ENCODE results near the gene C13orf46. TPM values are rescaled to one million over a fixed set of nuclear protein-coding genes. Genes with fewer than 3 reads are reported as not detected.
A peak's percentile ranks its signal among the peaks of the same experiment; 100 is the strongest.

Gene C13orf46
- polyA plus RNA-seq, 1 donor, result 0.34 TPM

GRCh38 chr13:113951246-113951999 is 22.5 kb downstream of the C13orf46 start:
- no peak overlapping the region for H3K4me3 ChIP-seq (ENCODE audit: low read length)
- no peak overlapping the region for H3K27ac ChIP-seq (ENCODE audit: low read length)
- H3K9me3 ChIP-seq (ENCODE audit: control insufficient read depth, low read depth, low read length), result peaks cover 17% of the 10 kb centered on the region
- DNase-seq, result peak; percentile 72 to 76
- no peaks in the 10 kb centered on the region for H3K27me3 ChIP-seq (ENCODE audit: control insufficient read depth, insufficient read depth, low read length)
- peaks cover 7% of the 10 kb centered on the region for H3K4me1 ChIP-seq (ENCODE audit: control insufficient read depth, insufficient read depth, low read length)
- no peaks in the 10 kb centered on the region for H3K36me3 ChIP-seq (ENCODE audit: control insufficient read depth, insufficient read depth, low read length)
- WGBS (ENCODE audit: insufficient coverage, low lambda C conversion rate), result no CpG with 5 or more reads among the region's 42 CpGs

DNA sequence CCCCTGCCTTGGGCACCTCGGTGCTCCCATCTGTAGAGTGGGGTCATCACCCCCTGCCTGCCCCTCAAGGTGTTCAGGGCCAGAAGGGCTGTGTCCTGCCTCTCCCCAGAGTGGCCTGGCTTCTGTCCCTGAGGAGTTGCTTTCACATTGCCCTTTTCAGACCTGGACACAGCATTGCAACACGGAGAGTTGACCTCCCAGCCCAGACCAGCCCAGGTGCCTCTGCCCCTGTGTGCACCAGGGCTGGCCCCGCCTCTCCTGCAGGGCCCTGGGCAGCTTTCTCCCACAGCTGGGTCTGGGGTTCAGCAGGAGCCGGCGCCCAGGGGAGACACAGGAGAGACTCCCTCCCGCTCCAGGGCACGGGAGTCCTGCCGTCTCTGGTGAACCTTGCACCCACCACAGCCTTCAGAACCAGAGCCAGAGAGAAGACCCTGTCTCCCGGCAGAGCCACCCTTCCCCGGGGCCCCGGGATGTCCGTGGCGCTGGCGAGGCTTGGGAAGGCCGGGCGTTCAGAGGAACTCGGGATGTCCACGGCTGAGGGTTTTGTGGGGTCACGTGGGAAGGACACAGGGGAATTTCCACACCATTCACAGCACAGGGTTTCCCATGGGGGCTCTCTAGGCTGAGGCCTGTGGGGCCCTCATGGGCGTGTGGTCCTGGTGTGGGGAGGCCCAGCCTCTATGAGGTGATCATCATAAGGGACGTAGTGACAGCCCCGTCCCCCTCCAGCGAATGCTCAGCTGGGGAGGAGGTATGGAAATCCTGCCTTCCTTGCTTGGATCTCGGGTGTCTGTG is 23.2 kb downstream of the C13orf46 start:
- Histone ChIP-seq H3K36me3 (ENCODE audit: control insufficient read depth, insufficient read depth, low read length) (no peaks in the 10 kb centered on the region), H3K27ac (ENCODE audit: low read length) (no peak overlapping the region), H3K4me3 (ENCODE audit: low read length) (no peak overlapping the region), H3K9me3 (ENCODE audit: control insufficient read depth, low read depth, low read length) (peaks cover 13% of the 10 kb centered on the region), H3K27me3 (ENCODE audit: control insufficient read depth, insufficient read depth, low read length) (no peaks in the 10 kb centered on the region), H3K4me1 (ENCODE audit: control insufficient read depth, insufficient read depth, low read length) (peaks cover 7% of the 10 kb centered on the region)
- DNase-seq, result no peak
- no CpG with 5 or more reads among the region's 24 CpGs for WGBS (ENCODE audit: insufficient coverage, low lambda C conversion rate)

GRCh38 chr13:113949546-113949945 is 24.3 kb downstream of the C13orf46 start:
- DNase-seq, result no peak
- Histone ChIP-seq H3K9me3 (ENCODE audit: control insufficient read depth, low read depth, low read length) (peaks cover 2% of the 10 kb centered on the region), H3K27ac (ENCODE audit: low read length) (no peak overlapping the region), H3K4me3 (ENCODE audit: low read length) (no peak overlapping the region), H3K27me3 (ENCODE audit: control insufficient read depth, insufficient read depth, low read length) (no peaks in the 10 kb centered on the region), H3K4me1 (ENCODE audit: control insufficient read depth, insufficient read depth, low read length) (peaks cover 7% of the 10 kb centered on the region), H3K36me3 (ENCODE audit: control insufficient read depth, insufficient read depth, low read length) (no peaks in the 10 kb centered on the region)
- WGBS (ENCODE audit: insufficient coverage, low lambda C conversion rate), result no CpG with 5 or more reads among the region's 5 CpGs

DNA sequence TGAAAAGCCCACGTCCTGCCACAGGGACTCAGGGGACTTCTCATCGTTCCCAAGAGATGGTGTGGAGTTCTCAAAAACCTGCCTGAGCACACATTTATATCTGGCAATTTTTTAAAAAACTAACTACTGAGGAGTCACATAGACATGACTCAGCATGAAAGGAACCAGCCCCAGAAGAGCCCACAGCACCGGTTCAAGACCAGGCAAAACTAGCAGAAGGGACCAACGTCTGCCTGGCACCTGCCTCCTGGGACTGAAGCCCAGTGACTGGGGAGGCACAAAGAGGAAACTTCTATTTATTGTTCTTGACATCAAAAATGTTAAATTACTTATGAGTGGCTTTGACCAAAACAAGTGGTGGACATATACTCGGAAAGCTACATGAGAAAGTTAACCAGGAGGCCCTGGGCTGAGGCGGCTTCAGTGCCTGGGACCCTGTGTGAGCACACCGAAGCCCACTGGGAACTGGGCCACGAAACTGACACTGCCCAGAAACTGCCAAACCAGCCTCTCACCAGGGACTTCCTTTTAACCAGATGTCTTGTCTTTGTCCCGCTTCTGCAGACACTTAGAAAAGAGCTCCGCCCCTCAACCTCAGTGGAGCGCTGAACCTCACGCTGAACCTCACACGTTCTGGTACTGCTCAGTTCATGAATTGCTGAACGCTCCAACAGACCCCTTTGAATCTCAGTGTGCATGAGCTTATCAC is 25.7 kb downstream of the C13orf46 start:
- DNase-seq, result no peak
- WGBS (ENCODE audit: insufficient coverage, low lambda C conversion rate), result 93% methylated on average over 2 of the region's 14 CpGs
- H3K27ac ChIP-seq (ENCODE audit: low read length), result no peak overlapping the region
- no peaks in the 10 kb centered on the region for H3K9me3 ChIP-seq (ENCODE audit: control insufficient read depth, low read depth, low read length)
- H3K27me3 ChIP-seq (ENCODE audit: control insufficient read depth, insufficient read depth, low read length), result no peaks in the 10 kb centered on the region
- H3K4me3 ChIP-seq (ENCODE audit: low read length), result no peak overlapping the region
- no peaks in the 10 kb centered on the region for H3K36me3 ChIP-seq (ENCODE audit: control insufficient read depth, insufficient read depth, low read length)
- H3K4me1 ChIP-seq (ENCODE audit: control insufficient read depth, insufficient read depth, low read length), result peaks cover 7% of the 10 kb centered on the region

DNA sequence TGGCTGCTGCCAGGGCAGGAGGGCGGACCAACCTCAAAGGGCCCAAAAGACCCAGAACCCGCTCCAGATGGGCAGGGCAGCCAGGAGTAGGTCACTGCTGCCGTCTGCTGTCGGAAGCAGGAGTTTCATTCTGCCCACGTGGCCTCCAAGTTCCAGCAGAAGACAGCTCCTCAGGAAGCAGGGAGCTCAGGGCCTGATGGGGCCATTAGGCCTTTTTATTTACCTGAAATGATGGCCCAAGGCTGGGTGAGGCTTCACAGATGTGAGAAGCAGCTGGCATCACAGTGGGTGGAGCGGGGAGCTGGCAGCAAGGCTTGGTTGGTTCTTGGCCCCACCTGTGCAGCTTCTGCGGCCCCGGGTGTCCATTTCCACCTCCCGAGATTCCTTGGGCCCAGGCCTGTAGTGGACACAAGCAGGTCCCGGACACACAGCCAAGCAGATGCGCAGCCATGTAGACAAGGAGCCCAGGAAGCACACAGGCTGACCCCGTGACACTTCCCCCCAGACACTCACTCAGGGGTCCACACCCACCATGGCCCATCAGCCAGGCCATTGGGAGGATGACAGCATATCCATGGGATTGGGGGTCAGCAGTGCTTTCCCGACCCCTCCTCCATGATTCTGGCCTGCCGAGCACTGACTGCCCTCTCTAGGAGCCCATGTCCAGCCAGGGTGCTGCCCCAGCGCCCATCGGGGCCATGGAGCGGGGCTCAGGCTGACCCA is 26.4 kb downstream of the C13orf46 start:
- Histone ChIP-seq H3K4me3 (ENCODE audit: low read length) (no peak overlapping the region), H3K9me3 (ENCODE audit: control insufficient read depth, low read depth, low read length) (no peaks in the 10 kb centered on the region), H3K36me3 (ENCODE audit: control insufficient read depth, insufficient read depth, low read length) (no peaks in the 10 kb centered on the region), H3K4me1 (ENCODE audit: control insufficient read depth, insufficient read depth, low read length) (peaks cover 7% of the 10 kb centered on the region), H3K27me3 (ENCODE audit: control insufficient read depth, insufficient read depth, low read length) (no peaks in the 10 kb centered on the region), H3K27ac (ENCODE audit: low read length) (no peak overlapping the region)
- DNase-seq, result peak; percentile 32 to 41
- no CpG with 5 or more reads among the region's 17 CpGs for WGBS (ENCODE audit: insufficient coverage, low lambda C conversion rate)

DNA sequence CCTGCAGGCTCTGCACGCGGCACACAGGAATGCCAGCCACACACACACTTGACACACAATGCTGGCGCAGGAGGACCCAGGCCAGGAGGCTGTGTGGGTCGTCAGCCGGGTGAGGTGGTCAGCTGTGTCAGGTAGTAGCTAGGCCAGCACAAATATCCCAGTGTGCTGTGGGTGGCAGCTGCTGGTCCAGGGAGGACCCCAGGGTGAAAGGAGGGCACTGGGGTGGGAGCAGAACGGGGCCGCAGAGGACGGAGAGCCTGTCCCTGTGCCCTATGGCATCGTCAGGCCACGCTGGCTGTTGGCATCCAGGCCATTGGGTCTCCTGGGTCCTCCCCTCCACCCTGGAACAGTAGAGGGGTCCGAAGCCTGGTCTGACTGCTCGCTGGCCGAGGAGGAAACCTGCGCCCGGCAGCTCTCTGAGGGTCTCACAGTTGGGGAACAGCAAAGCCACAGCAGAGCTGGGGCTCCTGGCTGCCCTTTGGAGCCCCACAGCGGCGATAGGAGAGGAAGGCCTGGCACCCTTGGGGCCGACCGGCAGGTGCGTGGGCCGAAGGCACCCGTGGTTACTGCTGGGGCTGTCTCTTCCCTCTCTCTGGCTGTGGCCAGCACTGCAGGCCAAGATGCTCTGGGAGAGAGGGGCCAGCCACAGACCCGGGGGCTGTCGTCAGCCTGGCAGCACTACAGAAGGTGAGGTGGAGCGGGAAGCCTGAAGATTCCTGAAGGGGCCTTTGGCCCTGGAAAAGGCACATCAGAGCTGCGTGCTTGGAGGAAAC is 27.3 kb downstream of the C13orf46 start:
- H3K4me1 ChIP-seq (ENCODE audit: control insufficient read depth, insufficient read depth, low read length), result peaks cover 7% of the 10 kb centered on the region
- no peak for DNase-seq
- H3K9me3 ChIP-seq (ENCODE audit: control insufficient read depth, low read depth, low read length), result no peaks in the 10 kb centered on the region
- no peaks in the 10 kb centered on the region for H3K36me3 ChIP-seq (ENCODE audit: control insufficient read depth, insufficient read depth, low read length)
- no peak overlapping the region for H3K4me3 ChIP-seq (ENCODE audit: low read length)
- WGBS (ENCODE audit: insufficient coverage, low lambda C conversion rate), result no CpG with 5 or more reads among the region's 26 CpGs
- H3K27ac ChIP-seq (ENCODE audit: low read length), result no peak overlapping the region
- H3K27me3 ChIP-seq (ENCODE audit: control insufficient read depth, insufficient read depth, low read length), result no peaks in the 10 kb centered on the region

DNA sequence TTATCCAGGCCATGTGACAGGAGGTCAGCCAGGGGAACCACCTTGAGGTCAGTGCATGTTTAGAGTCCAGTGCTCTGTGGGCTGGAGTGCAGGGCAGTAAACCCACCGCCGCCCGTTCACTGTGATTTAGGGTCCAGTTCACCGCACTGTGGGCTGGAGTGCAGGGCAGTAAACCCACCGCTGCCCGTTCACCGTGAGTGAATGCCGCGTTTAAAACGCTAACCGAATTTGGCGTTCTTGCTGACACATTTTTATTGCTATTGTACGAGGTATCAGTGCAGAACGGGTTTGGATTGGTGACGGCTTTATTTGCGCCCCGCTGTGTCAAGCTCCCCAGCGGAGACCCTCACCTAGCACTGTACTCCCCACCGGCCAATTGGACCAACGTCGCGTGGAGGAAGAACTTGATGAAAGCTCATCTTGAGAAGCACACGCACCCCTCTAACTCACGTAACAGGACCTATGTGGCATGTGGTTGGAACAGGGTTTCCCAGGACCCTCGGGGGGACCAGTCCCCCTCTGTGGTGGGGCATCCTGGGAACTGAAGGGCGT is 27.9 kb downstream of the C13orf46 start:
- no peak overlapping the region for H3K4me3 ChIP-seq (ENCODE audit: low read length)
- no peaks in the 10 kb centered on the region for H3K36me3 ChIP-seq (ENCODE audit: control insufficient read depth, insufficient read depth, low read length)
- no peaks in the 10 kb centered on the region for H3K27me3 ChIP-seq (ENCODE audit: control insufficient read depth, insufficient read depth, low read length)
- H3K4me1 ChIP-seq (ENCODE audit: control insufficient read depth, insufficient read depth, low read length), result peaks cover 5% of the 10 kb centered on the region
- WGBS (ENCODE audit: insufficient coverage, low lambda C conversion rate), result no CpG with 5 or more reads among the region's 26 CpGs
- H3K27ac ChIP-seq (ENCODE audit: low read length), result no peak overlapping the region
- H3K9me3 ChIP-seq (ENCODE audit: control insufficient read depth, low read depth, low read length), result no peaks in the 10 kb centered on the region
- DNase-seq, result no peak

GRCh38 chr13:113943821-113944565 is 29.9 kb downstream of the C13orf46 start:
- Histone ChIP-seq H3K27ac (ENCODE audit: low read length) (no peak overlapping the region), H3K27me3 (ENCODE audit: control insufficient read depth, insufficient read depth, low read length) (no peaks in the 10 kb centered on the region), H3K4me1 (ENCODE audit: control insufficient read depth, insufficient read depth, low read length) (peaks cover 11% of the 10 kb centered on the region), H3K4me3 (ENCODE audit: low read length) (no peak overlapping the region), H3K9me3 (ENCODE audit: control insufficient read depth, low read depth, low read length) (no peaks in the 10 kb centered on the region), H3K36me3 (ENCODE audit: control insufficient read depth, insufficient read depth, low read length) (no peaks in the 10 kb centered on the region)
- no CpG with 5 or more reads among the region's 19 CpGs for WGBS (ENCODE audit: insufficient coverage, low lambda C conversion rate)
- DNase-seq, result no peak

DNA sequence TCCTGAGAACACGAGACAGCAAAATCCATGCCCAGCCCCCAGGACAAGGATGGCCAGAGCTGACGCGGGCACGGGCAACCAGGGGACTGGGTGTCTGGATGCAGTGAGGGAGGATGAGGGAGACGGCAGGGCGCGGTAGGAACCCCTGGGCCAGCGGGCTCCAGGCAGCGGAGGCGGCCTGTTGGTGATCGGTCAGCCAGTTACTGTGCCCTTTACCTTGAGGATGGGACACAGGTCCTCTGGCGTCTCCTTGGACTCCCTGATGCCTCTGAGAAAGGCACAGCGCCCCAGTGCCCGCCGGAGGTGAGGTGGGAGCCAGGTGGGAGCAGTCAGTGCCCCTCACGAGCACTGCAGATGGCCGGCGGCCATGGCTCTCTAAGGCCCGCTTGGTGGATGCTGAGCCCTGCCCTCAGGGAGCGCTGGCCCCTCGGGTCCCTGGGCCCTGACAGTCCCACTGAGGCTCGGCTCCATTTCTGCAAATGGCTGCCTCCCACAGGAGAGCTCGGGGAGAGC is 31.2 kb downstream of the C13orf46 start:
- no CpG with 5 or more reads among the region's 23 CpGs for WGBS (ENCODE audit: insufficient coverage, low lambda C conversion rate)
- Histone ChIP-seq H3K36me3 (ENCODE audit: control insufficient read depth, insufficient read depth, low read length) (no peaks in the 10 kb centered on the region), H3K4me1 (ENCODE audit: control insufficient read depth, insufficient read depth, low read length) (peaks cover 24% of the 10 kb centered on the region), H3K4me3 (ENCODE audit: low read length) (no peak overlapping the region), H3K27ac (ENCODE audit: low read length) (no peak overlapping the region), H3K9me3 (ENCODE audit: control insufficient read depth, low read depth, low read length) (no peaks in the 10 kb centered on the region), H3K27me3 (ENCODE audit: control insufficient read depth, insufficient read depth, low read length) (no peaks in the 10 kb centered on the region)
- DNase-seq, result no peak
